Measurements from ENCODE around the gene EZR. TPM values are rescaled to one million over a fixed set of nuclear protein-coding genes. Genes with fewer than 3 reads are reported as not detected.

EZR gene
- total RNA-seq, 1 donor from 2014 or later = 314 TPM

DNA sequence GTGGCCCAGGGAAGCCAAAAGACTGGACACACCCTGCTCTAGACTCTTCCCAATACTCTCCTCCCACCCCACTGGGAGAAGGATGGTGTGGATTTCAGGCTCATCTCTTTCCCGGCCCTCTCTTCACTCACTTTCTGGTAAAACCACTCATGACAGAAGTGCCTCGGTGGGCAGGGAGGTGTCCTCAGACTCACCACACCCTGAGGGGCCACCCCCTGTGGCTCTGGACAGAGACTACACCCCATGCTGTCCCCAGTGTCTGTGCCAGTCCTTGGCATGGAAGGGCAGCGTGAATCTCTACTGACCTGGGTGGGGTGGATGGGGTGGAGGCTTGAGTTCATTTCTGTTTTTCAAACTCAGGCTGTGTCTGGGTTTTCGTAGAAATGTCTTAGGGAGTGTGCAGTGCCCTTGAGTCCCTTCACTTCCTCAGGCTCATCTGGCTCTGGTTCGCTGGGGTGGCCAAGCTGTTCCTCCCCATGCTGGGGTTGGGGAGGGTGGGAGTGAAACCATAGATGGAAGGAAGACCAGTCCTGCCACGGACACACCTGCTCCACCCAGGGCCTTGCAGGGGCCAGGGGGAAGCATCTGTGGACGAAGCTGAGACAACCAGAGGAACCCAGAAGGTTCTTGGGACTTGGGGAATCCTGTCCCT lies 59.1 kb downstream of the EZR start:
- Histone ChIP-seq H3K27me3 (ENCODE audit: control insufficient read depth, insufficient read depth, low read length) (no peaks in the 10 kb centered on the region), H3K4me3 (ENCODE audit: low read depth, low read length) (no peak overlapping the region), H3K36me3 (ENCODE audit: control insufficient read depth, insufficient read depth, low read length) (no peaks in the 10 kb centered on the region)
- DNase-seq (ENCODE audit: low read depth) = no peak
- no peak for FAIRE-seq
- TF ChIP-seq, protein P1, sequence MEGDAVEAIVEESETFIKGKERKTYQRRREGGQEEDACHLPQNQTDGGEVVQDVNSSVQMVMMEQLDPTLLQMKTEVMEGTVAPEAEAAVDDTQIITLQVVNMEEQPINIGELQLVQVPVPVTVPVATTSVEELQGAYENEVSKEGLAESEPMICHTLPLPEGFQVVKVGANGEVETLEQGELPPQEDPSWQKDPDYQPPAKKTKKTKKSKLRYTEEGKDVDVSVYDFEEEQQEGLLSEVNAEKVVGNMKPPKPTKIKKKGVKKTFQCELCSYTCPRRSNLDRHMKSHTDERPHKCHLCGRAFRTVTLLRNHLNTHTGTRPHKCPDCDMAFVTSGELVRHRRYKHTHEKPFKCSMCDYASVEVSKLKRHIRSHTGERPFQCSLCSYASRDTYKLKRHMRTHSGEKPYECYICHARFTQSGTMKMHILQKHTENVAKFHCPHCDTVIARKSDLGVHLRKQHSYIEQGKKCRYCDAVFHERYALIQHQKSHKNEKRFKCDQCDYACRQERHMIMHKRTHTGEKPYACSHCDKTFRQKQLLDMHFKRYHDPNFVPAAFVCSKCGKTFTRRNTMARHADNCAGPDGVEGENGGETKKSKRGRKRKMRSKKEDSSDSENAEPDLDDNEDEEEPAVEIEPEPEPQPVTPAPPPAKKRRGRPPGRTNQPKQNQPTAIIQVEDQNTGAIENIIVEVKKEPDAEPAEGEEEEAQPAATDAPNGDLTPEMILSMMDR (IDR thresholded peaks at IDR 0.05; ENCODE audit: insufficient read depth, low read length, severe bottlenecking) = no peak

DNA sequence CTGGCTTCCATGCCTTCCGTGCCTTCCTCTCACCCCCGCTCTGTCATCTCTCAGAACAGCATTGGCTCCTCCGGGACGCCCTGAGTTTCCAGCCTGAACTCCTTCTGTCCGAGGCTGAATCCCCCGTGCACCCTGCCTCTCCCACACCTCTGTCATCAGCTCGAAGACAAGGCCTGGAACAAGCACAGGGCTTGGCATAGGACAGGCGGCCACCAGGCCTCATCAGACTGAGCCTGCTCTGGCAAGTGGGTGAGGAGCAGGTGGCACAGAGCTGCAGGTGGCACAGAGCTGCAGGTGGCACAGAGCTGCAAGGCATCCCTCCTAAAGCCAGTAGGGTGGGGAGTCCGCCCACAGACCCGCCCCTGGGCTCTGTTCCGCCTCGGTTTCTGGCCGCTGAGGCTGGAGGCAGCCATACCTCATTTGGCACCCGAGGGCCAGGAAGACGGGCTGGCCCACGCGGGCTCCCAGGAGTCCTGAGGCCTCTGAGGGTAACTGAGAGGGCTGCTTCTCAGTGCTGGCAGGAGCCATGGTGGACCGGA lies 60.2 kb downstream of the EZR start:
- DNase-seq (ENCODE audit: low read depth) (no peak), FAIRE-seq (no peak)
- Histone ChIP-seq H3K27me3 (ENCODE audit: control insufficient read depth, insufficient read depth, low read length) (no peaks in the 10 kb centered on the region), H3K4me3 (ENCODE audit: low read depth, low read length) (no peak overlapping the region), H3K36me3 (ENCODE audit: control insufficient read depth, insufficient read depth, low read length) (no peaks in the 10 kb centered on the region)
- TF ChIP-seq, protein P1 (IDR thresholded peaks at IDR 0.05; ENCODE audit: insufficient read depth, low read length, severe bottlenecking) = no peak

DNA sequence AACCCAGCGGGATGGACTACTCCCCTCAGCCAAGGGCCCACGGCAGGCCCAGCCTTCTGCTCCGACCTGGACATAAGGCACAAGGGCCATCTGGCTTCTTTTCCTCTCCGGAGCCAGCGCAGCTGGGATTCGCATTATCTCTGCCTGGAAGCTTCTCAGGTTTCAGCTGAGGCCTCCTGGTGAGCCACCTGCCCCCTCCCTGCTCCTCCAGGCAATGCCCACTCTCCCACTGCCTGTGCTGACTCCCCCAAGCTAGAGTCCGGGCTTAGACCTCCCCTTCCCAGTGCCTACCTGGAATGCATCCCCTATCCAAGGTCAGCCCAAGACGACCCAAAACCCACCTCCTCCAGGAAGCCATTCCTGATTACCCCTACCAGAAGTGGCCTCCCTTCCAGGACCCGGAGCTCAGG lies 60.7 kb downstream of the EZR start:
- TF ChIP-seq, protein P1 (IDR thresholded peaks at IDR 0.05; ENCODE audit: insufficient read depth, low read length, severe bottlenecking) = no peak

DNA sequence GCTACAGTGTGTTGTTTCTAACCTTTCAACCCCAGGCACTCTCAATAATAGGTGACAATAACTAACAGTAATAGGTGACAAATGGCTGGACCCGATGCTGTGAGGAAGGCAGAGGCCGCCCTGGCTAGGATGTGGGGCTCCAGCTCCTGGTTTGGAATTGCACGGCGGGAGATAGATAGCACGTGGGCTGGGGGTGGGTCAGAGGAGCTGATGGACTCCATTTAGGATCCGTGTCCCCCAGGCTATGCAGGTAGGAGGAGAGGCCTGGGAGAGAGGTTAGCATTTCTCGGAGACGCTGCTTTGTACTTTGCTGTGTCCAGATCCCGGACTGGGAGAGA lies 61.4 kb downstream of the EZR start:
- TF ChIP-seq, protein P1 (IDR thresholded peaks at IDR 0.05; ENCODE audit: insufficient read depth, low read length, severe bottlenecking) = no peak
- FAIRE-seq = no peak
- no peaks in the 10 kb centered on the region for H3K36me3 ChIP-seq (ENCODE audit: control insufficient read depth, insufficient read depth, low read length)

More for the DNA sequence above, 60.7 kb downstream of the EZR start:
- DNase-seq (ENCODE audit: low read depth) (no peak), FAIRE-seq (no peak)
- no peak overlapping the region for H3K4me3 ChIP-seq (ENCODE audit: low read depth, low read length)
- H3K36me3 ChIP-seq (ENCODE audit: control insufficient read depth, insufficient read depth, low read length) = no peaks in the 10 kb centered on the region
- H3K27me3 ChIP-seq (ENCODE audit: control insufficient read depth, insufficient read depth, low read length) = no peaks in the 10 kb centered on the region

DNA sequence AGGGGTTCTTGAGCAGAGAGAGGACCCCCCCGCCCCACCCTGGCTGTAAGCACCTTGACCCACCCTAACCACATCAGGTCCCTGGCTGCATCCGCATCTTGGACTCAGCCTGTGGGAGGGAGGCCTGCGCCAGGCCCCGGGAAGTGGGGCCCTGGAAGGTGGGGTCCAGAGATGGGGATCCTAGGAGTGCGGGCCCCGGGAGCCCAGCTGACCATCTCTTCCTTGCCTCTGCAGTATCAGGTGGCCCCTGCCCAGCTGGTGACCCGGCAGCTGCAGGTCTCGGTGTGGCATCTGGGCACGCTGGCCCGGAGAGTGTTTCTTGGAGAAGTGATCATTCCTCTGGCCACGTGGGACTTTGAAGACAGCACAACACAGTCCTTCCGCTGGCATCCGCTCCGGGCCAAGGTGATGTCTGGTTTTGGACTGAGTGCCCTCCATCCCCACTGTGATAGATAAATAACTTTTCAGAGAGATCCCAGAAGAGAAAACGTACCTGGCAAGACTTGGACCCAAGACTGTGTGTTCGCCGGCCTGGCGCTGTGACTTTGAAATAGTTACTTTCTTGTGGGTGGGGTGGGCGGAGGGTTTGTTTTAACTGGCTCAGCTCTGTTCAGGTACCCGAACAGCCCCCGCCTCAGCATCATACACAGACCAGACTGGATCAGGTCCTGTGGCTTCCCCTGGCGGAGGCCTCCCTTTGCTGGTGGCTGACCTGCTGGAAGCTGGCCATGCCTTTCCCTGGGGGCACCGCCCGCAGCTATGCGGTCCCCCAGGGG lies 62.0 kb downstream of the EZR start:
- DNase-seq (ENCODE audit: low read depth) (no peak), FAIRE-seq (no peak)
- no peaks in the 10 kb centered on the region for H3K36me3 ChIP-seq (ENCODE audit: control insufficient read depth, insufficient read depth, low read length)
- H3K27me3 ChIP-seq (ENCODE audit: control insufficient read depth, insufficient read depth, low read length) = no peaks in the 10 kb centered on the region
- H3K4me3 ChIP-seq (ENCODE audit: low read depth, low read length) = no peak overlapping the region
- TF ChIP-seq, protein P1 (IDR thresholded peaks at IDR 0.05; ENCODE audit: insufficient read depth, low read length, severe bottlenecking) = no peak

More for the DNA sequence above, 61.4 kb downstream of the EZR start:
- no peak overlapping the region for H3K4me3 ChIP-seq (ENCODE audit: low read depth, low read length)
- no peak for DNase-seq (ENCODE audit: low read depth)
- H3K27me3 ChIP-seq (ENCODE audit: control insufficient read depth, insufficient read depth, low read length) = no peaks in the 10 kb centered on the region

Measured in bronchial epithelial cell (primary cell).